ENCODE data around the gene POLG. TPM values are rescaled to one million over a fixed set of nuclear protein-coding genes. Genes with fewer than 3 reads are reported as not detected.

Gene POLG
- total RNA-seq, 4 donors from 2014 or later, result 40.5 to 57.3 (median 49.2) TPM

DNA sequence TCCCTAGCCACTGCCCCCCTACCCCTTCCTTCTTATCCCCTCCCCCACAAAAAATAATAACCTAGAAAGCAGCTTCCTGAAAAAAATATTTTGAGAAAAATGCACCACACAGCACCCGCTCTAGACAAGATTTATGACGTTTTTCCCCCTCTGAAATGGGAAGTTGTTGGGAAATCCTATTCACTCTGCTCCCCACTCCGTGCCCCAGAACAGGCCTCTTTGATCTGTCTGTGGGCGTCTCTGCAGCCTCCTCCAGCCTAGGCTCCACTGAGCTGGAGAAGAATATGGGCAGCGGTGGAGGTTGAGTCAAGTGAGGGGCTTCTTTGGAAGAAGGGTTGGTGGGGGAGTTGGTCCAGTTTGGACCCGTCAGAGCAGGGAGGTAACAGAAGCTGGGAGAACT, 28.5 kb upstream of the POLG start:
- no peak for ATAC-seq
- Histone ChIP-seq H3K4me1 (peaks cover 0 to 47% (median 23%) of the 10 kb centered on the region in 3 donors), H3K9me3 (no peaks in the 10 kb centered on the region), H3K4me3 (no peak overlapping the region), H3K36me3 (no peaks in the 10 kb centered on the region), H3K27ac (no peak overlapping the region), H3K27me3 (peaks cover 99% of the 10 kb centered on the region)
- TF ChIP-seq POLR2A (IDR thresholded peaks at IDR 0.05), result no peak
- TF ChIP-seq, protein P1, sequence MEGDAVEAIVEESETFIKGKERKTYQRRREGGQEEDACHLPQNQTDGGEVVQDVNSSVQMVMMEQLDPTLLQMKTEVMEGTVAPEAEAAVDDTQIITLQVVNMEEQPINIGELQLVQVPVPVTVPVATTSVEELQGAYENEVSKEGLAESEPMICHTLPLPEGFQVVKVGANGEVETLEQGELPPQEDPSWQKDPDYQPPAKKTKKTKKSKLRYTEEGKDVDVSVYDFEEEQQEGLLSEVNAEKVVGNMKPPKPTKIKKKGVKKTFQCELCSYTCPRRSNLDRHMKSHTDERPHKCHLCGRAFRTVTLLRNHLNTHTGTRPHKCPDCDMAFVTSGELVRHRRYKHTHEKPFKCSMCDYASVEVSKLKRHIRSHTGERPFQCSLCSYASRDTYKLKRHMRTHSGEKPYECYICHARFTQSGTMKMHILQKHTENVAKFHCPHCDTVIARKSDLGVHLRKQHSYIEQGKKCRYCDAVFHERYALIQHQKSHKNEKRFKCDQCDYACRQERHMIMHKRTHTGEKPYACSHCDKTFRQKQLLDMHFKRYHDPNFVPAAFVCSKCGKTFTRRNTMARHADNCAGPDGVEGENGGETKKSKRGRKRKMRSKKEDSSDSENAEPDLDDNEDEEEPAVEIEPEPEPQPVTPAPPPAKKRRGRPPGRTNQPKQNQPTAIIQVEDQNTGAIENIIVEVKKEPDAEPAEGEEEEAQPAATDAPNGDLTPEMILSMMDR (IDR thresholded peaks at IDR 0.05), result no peak
- no peak for TF ChIP-seq POLR2AphosphoS5 (IDR thresholded peaks at IDR 0.05)
- no peak for TF ChIP-seq EP300 (IDR thresholded peaks at IDR 0.05)
- 0 to 14% methylated on average over 1 to 4 of the region's 6 CpGs for WGBS, 2 donors (ENCODE audit: low coverage in 1 of 2)

DNA sequence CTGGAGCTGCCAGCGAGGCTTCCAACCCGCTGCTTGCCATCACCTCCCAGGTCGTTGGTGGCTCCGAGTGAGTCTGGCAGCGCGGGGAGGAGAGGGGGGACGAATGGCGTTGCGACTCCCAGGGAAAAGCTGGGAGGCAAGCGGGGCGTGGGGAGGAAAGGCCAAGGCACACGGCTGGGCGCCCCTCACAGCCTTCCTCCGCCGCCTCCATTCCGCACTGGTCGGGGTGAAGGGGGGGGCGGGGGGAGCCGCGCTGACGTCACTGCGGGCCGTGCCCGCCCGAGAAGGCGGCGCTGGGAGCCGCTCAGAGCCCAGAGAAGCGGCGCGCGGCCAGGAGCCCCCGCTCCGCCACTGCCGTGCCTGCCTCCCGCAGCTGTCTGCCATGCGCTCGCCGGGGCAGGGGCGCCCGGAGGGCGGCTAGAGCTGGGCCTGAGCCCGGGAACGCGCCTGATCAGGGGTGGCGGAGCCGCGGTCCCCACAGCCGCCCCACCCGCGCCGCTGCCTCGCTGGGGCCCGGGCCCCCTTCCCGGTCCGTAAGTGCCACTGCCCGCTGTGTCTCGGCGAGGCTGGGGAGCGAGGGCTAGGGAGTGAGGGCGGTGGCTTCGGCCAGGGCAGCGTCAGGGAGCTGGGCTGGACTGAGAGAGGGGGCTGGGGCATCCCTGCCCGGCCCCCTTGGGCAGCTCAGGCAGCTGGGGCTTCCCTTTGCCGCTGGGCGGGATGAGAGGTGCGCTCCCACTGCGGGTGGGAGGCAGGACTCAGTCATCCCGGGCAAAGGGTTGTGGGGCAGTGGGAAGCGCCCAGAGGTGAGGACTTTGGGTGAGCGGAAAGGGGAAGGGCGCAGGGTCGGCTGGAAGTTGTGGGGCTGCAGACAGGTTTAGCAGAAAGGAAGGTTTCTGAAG, 27.8 kb upstream of the POLG start:
- Histone ChIP-seq H3K9me3 (no peaks in the 10 kb centered on the region), H3K27me3 (peaks cover 99% of the 10 kb centered on the region), H3K36me3 (no peaks in the 10 kb centered on the region), H3K4me1 (peaks cover 0 to 40% (median 18%) of the 10 kb centered on the region in 3 donors), H3K4me3 (peak overlapping the region in 1 of 2 donors; percentile 12), H3K27ac (no peak overlapping the region)
- 0% methylated on average over 1 of the region's 73 CpGs; no CpG with 5 or more reads in 1 of the 2 donors for WGBS, 2 donors (ENCODE audit: low coverage in 1 of 2)
- TF ChIP-seq POLR2A (IDR thresholded peaks at IDR 0.05) (no peak), EP300 (IDR thresholded peaks at IDR 0.05) (no peak), POLR2AphosphoS5 (IDR thresholded peaks at IDR 0.05) (no peak)
- TF ChIP-seq, protein P1 (IDR thresholded peaks at IDR 0.05), result no peak
- no peak for ATAC-seq

DNA sequence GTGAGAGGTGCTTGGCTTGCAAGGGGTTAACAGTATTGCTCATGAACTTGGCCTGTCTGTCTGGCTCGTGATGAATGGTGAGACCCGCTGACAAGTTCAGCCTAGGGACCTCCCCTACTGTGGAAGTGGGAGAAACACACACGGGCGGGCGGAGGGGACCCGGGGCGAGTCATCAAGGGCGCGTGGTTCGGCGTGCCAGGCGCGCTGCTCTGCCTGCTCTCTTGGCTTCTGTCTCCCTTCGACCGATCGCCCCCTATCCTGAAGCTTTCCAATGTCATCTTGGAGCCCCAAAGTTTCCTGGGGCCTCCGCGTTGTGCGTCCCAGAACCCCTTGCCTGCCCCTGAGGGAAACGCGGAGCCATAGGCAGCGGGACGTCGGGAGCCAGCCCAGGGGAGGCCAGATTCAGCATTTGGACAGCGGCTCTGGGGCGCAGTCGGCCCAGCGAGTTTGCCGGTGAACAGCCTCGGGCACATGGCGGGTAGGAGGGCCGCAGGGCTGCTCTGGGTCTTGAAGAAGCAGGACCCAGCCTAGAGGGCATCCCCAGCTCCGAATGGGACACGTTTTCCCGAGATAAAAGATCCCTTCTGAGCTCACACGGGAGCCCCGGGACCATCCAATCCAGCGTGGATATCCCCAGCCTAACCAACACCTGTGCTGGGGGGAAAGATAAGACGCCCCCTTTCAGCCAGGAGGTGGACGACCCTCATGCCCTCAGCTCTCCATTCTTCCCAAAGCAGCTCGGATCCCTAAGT, 27.0 kb upstream of the POLG start:
- H3K27ac ChIP-seq, result no peak overlapping the region
- H3K9me3 ChIP-seq, result no peaks in the 10 kb centered on the region
- H3K4me1 ChIP-seq, result peaks cover 0 to 34% (median 15%) of the 10 kb centered on the region in 3 donors
- no CpG with 5 or more reads among the region's 41 CpGs for WGBS, 2 donors (ENCODE audit: low coverage in 1 of 2)
- peaks cover 99% of the 10 kb centered on the region for H3K27me3 ChIP-seq
- no peaks in the 10 kb centered on the region for H3K36me3 ChIP-seq
- ATAC-seq, result no peak
- TF ChIP-seq POLR2AphosphoS5 (IDR thresholded peaks at IDR 0.05) (no peak), POLR2A (IDR thresholded peaks at IDR 0.05) (no peak), EP300 (IDR thresholded peaks at IDR 0.05) (no peak)
- TF ChIP-seq, protein P1 (IDR thresholded peaks at IDR 0.05), result peak in 1 of 4 experiments; percentile 7
- no peak overlapping the region for H3K4me3 ChIP-seq

DNA sequence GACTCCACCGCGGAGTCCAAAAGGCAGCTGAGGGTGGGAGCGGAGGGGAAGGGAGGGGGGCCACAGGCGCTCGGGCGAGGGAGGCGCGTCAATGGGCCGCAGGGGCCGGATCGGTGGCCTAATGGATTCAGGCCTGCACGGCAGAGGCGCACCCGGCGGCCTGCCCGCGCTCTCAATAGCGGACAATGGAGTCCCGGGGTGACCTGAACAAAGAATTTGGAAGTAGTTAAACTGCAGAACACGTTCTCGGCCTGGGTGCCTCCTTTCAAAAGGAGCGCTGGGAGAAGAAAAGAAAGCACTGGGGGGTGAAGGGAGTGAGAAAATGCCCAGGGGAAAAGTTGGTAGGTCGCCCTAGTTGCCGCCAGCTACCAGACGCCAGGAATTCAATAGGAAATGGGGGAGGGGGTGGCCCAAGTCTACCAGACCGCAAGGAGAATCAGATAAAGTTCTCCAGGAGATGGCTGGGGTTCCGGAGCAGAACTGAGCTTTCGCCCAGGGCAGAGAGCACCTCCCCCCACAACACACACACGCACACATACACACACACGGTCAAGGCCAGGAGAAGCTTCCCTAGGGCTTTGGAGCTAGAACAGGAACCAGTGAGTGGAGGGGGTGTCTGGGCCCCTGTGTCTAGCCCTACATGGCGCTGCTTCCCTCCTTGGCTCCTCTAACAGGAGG, 25.8 kb upstream of the POLG start:
- no peak for TF ChIP-seq POLR2A (IDR thresholded peaks at IDR 0.05)
- TF ChIP-seq, protein P1 (IDR thresholded peaks at IDR 0.05), result no peak
- TF ChIP-seq POLR2AphosphoS5 (IDR thresholded peaks at IDR 0.05), result no peak
- TF ChIP-seq EP300 (IDR thresholded peaks at IDR 0.05), result no peak
- 0 to 2% methylated on average over 2 to 18 of the region's 31 CpGs for WGBS, 2 donors (ENCODE audit: low coverage in 1 of 2)
- Histone ChIP-seq H3K9me3 (no peaks in the 10 kb centered on the region), H3K27ac (no peak overlapping the region), H3K4me3 (no peak overlapping the region), H3K27me3 (peaks cover 99% of the 10 kb centered on the region), H3K36me3 (no peaks in the 10 kb centered on the region), H3K4me1 (peaks cover 0 to 34% (median 15%) of the 10 kb centered on the region in 3 donors)
- no peak for ATAC-seq
